HG02623 (cell line): ENCODE measurements around the gene RFFL.

Experiments used
- ATAC-seq: cut with Tn5 transposase; IDR thresholded peaks from one replicate; pipeline ENCODE4 v1.9.1; 2021; ENCODE audit warnings: moderate library complexity; ENCODE audit not compliant: unreplicated experiment

The RFFL gene

GRCh38 chr17:35081638-35082037 lies 18.1 kb upstream of the RFFL start:
- ATAC-seq = no peak

DNA sequence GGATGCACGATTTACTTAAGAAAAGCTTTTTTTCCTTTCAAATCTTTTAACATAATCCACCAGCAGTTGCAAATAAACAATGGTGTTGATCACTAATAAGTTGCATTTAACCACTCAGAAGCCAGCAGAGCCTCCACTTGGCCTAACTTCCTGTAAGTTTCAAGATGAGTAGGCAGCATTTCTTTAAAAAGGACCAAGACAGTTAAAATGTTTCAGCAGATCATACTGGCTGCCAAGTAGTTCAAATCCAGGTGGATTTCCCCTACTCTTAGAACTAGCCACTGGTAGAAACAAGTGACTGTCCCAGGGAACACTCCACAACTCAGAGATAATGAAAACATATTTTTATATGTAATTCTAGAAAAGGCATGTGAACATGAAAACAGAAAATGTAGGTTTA lies 17.0 kb upstream of the RFFL start:
- no peak for ATAC-seq

DNA sequence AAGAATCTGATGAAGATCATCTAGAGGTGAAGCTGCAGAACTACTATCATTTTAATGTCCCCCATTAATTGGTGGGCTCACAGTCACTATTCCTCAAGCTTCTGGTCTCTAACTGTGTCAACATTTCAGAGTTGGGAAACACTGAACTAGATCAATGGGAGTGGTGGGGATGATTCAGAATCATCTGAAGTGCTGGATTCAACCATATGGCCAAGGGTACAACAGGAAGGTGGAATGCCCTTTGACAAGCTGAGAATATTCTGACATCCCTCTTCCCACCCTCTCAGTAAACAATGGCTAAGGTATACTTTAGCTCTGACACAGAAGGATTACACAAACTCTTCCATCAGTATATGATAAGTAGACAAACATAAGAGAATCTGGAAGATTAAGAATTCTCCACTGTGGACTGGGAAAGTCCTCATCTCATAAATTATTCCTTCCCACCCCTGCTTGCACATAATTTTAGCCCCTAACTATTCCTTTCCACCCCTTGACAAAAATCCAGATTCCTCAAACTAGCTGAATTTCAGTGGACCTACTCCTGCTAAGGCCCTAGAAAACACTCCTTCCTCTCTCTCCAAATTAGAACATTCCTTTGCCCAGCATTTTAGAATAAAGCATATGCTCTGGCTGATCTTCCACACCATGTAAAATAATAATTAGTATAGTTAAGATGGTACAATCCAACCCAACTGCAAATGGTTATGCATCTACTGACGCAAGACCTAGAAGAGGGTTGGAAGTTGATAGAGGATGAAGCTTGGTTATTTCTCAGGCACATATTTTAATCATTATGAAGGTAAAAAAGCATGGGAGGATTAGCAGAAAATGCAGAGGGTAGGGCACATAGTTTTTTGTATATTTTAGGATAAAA lies 16.3 kb upstream of the RFFL start:
- ATAC-seq = no peak

- no peak for ATAC-seq
Observed at GRCh38 chr17:35076874-35077273, 13.4 kb upstream of the RFFL start.

- ATAC-seq = no peak
Observed at GRCh38 chr17:35074711-35075707, 11.5 kb upstream of the RFFL start.

DNA sequence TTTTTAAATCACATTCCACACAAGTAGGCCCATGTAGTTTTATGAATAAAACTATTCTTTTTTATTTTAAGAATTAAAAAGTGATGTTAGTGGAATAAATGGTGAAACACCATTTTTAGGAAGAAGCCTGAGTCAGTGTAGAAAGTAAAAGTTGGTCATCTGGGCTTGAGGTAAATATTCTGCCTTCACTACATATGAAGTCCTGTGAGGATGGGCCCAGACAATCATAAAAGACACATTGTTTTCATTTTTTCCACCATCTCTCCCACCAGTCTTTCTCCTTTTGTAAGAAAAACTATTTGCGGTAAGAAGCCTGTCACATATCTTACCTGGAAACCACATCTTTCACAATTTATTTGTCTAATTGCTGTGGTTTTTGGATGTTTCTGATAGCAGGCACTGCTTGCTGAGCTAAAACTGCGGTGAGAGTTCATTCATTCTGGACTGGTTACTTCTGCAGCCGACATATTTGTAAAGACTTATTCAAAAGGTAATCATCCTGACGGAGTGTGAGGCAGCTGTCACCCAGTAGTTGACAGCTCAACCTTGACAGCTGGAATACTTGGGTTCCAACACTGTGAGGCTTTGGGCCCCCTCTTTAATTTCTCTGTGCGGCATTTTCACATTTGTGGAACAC lies 10.6 kb upstream of the RFFL start:
- ATAC-seq = no peak

DNA sequence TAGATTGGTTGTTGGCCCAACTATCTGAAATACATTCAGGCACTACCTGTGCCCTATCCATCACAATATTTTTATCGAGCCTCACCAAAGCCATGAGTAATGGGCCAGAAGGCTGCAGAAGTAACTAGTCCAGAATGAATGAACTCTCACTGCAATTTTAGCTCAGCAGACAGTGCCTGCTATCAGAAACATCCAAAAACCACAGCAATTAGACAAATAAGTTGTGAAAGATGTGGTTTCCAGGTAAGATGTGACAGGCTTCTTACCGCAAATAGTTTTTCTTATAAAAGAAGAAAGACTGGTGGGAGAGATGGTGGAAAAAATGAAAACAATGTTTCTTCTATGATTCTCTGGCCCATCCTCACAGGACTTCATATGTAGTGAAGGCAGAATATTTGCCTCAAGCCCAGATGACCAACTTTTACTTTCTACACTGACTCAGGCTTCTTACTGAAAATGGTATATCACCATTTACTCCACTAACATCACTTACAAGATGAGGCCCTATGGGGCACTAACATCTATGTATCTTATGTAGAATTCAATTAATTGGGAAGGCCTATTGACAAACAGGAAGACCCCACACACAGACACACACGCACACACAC lies 9.8 kb upstream of the RFFL start:
- no peak for ATAC-seq

DNA sequence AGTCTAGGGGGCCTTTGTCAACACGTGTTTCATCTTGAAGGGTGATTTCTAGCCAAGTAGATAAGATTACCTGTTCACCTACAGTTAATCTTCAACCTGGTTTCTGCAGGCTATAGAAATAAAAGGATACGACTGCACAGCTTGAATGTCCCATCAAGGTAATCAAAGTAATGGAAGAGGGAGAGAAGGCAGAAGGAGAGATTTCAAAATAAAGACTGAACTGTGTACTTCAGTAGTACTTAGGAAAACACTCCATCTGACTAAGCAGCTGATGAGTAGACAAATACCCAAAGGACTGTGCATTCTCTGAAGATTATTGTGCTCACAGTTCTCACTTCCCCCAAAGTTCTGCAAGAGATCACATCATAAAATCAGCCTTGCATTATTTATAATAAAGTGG lies 5.8 kb upstream of the RFFL start:
- ATAC-seq = no peak

- no peak for ATAC-seq
Observed at GRCh38 chr17:35068249-35068648, 4.7 kb upstream of the RFFL start.

DNA sequence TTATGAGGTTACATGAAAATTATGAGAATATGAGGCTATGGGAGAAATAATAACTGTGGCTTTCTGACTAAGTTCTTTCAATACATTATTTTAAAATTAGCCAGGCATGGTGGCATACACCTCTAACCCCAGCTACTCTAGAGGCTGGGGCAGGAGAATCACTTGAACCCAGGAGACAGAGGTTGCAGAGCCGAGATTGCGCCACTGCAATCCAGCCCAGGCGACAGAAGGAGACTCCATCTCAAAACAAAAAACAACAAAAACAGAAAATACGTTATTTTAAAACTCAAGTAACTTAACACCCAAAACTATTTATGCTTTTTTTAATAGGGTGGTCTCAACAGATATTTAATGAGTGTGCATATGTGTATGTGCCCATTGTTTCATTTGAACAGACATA lies 2.4 kb upstream of the RFFL start:
- ATAC-seq = no peak

- no peak for ATAC-seq
Observed at GRCh38 chr17:35064516-35065215, 1.2 kb upstream of the RFFL start.

DNA sequence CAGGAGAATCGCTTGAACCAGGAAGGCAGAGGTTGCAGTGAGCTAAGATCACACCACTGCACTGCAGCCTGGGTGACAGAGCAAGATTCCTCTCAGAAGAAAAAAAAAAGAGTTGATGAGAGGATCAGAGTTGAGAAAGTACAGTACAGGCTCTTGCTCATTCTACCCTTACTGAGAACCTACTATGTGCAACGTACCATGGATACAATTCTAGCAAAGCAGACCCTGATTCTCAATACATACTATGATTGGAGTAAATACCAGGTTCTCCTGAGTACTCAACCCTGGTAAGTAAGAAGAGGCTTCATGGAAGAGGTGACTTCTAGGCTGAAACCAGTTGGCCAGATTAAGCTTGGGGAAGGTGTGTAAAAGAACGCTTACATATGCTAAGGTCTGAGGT lies 1.2 kb downstream of the RFFL start:
- no peak for ATAC-seq

DNA sequence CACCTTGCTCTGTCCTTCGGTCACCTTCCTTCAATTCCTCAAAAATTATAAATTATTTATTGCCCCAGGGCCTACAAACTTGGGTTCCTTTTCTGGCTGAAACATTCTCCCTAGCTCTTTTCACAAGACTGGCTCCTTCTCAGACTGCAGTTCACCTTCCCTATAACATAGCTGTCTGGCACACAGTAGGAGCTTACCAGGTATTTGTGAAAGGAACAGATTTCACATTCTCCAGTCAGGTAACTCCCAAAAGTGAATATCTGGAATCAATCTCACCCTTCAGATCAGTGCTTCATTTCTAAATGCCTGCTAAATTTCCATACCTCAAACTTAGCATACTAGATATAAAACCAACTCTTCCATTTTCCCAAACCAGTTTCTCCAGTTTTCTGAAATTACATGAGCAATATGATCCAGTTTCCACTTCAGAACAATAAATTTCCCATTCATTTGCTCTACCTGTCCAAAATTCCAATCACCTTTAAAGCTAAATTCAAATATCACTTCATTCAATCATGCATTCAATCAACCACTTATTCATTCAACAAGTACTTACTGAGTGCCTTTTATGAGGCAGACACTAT lies 6.1 kb downstream of the RFFL start:
- no peak for ATAC-seq

DNA sequence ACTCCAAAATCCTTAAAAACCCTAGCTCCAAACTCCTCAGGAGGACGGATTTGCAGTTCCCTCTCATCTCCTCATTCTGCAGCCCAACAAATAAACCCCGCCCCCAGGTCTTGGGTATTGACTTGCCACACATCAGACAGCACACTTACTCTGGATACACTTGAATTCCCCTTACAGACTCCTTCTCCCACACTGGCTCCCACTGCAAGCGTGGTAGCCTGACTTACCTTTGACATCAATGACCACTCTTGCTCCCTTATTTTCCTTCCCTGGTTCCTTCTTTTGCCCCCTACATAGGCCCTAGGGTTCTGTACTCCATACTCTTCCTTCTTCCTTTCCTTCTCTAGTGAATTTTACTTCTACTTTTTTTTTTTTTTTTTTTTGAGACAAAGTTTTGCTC lies 7.5 kb downstream of the RFFL start:
- no peak for ATAC-seq

- ATAC-seq = no peak
Observed at GRCh38 chr17:35053204-35053603, 10.3 kb downstream of the RFFL start.

GRCh38 chr17:35052780-35053179 lies 10.7 kb downstream of the RFFL start:
- no peak for ATAC-seq

DNA sequence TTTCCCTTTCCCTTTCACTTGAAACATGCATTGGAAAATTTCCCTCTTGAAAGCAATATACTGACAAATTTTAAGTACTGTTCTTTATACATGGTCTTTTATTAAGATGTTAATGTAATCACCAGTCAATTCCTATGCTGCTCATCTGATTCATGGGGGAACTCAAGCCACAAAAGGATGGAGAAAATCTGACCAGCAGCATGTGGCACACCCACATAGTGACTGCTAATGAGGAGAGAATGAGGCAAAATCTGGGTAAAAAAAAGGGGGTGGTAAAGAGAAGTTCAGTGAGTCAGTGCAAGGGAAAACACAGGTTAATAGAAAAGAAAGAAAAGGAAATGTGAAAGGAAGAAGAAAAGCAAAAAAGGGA lies 11.3 kb downstream of the RFFL start:
- ATAC-seq = no peak

DNA sequence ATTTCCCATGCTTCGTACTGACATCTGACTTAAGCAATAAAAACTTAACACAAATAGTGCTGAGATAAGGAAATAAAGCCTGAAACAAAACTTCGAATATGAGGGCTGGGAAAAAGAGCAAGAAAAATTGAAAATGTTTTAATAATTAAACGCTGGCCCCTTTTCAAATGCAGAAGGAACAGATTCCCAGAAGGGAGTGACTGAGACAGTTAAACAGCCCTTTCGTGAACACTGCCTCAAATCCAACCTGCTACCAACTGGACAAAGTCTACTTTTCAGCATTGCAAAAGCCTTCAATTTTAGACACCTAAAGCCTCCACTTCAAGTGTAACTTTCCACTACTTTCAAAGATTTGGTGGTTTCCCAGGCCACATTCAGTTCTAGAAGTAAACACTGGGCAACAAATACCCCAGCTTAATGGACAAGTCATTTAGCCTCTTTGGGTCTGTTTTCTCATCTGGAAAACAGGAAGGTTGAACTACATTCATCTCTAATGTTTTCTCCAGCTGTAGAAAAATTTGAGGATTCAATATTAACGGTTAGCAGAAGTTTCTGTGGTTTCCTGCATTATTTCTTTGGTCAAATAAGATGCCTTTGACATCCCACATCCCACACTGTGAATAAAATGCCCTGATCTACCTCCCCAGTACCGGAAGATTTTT lies 11.8 kb downstream of the RFFL start:
- ATAC-seq = no peak

GRCh38 chr17:35051183-35051578 lies 12.3 kb downstream of the RFFL start:
- ATAC-seq = no peak

GRCh38 chr17:35050170-35050569 lies 13.3 kb downstream of the RFFL start:
- ATAC-seq = no peak
